AG09309 (cell line): ENCODE data around the gene NFATC3.
A peak's percentile ranks its signal among the peaks of the same experiment; 100 is the strongest.

ENCODE experiments used
- DNase-seq: peaks from one replicate; pipeline ENCODE4 v3.0.0-alpha.2; 2010; ENCODE audit warnings: low read depth
- H3K4me3 ChIP-seq: 2 replicates; pipeline ENCODE4 v1.5.1; 2011; ENCODE audit warnings: mild to moderate bottlenecking, low read depth, low read length, moderate library complexity; ENCODE audit not compliant: control insufficient read depth
- CTCF ChIP-seq: IDR thresholded peaks from 2 replicates; pipeline ENCODE4 v1.5.1; 2011; ENCODE audit warnings: mild to moderate bottlenecking, low read depth, low read length, inconsistent platforms; ENCODE audit not compliant: insufficient read depth, control insufficient read depth; ENCODE audit errors: missing control alignments

The NFATC3 gene

GRCh38 chr16:68232335-68232734 lies 147.2 kb downstream of the NFATC3 start:
- no peak for TF ChIP-seq CTCF
- no peak overlapping the region for H3K4me3 ChIP-seq
- no peak for DNase-seq

GRCh38 chr16:68233085-68233834 lies 148.1 kb downstream of the NFATC3 start:
- TF ChIP-seq CTCF = no peak
- H3K4me3 ChIP-seq = no peak overlapping the region
- DNase-seq = no peak

GRCh38 chr16:68233835-68234187 lies 148.6 kb downstream of the NFATC3 start:
- DNase-seq = no peak
- no peak overlapping the region for H3K4me3 ChIP-seq
- TF ChIP-seq CTCF = no peak

GRCh38 chr16:68234188-68235107 lies 149.3 kb downstream of the NFATC3 start:
- DNase-seq = no peak
- H3K4me3 ChIP-seq = no peak overlapping the region
- no peak for TF ChIP-seq CTCF

GRCh38 chr16:68235108-68235886 lies 150.1 kb downstream of the NFATC3 start:
- DNase-seq = no peak
- no peak for TF ChIP-seq CTCF
- H3K4me3 ChIP-seq = no peak overlapping the region

GRCh38 chr16:68235887-68236136 lies 150.6 kb downstream of the NFATC3 start, which contains the start of gene ESRP2:
ESRP2 (minus strand) TSS chr16:68236127; CDS start chr16:68236045, 82 bp downstream.
- peak within 1 kb of the TSS; percentile 33 for H3K4me3 ChIP-seq
- no peak for TF ChIP-seq CTCF
- no peak for DNase-seq
